IPS-11a (cell line): ENCODE data around the gene PHLPP1.

Source experiments
- H3K4me3 ChIP-seq: one replicate; pipeline ENCODE4 v1.5.1; 2013; ENCODE audit warnings: low read depth, low read length, control low read depth

PHLPP1 gene

DNA sequence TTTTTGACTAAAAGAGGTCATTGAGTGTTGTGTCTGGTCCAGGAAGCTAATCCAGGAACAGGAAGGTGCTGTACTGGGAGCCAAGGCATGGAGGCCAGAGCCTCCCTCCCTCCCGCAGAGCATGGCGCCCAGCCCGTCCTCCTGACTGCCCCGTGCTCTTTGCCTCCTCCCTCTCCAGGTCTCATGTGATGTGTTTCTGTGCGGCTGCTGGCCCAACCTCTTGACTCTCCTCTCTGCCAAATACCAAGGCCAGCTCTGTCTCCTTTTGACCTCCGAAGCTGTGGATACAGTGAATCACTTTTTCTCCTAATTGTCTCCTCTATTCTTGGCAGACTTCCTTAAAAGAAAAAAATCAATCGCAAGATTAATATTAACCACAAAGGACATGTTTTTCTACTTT, 284.1 kb downstream of the PHLPP1 start:
- H3K4me3 ChIP-seq = no peak overlapping the region

DNA sequence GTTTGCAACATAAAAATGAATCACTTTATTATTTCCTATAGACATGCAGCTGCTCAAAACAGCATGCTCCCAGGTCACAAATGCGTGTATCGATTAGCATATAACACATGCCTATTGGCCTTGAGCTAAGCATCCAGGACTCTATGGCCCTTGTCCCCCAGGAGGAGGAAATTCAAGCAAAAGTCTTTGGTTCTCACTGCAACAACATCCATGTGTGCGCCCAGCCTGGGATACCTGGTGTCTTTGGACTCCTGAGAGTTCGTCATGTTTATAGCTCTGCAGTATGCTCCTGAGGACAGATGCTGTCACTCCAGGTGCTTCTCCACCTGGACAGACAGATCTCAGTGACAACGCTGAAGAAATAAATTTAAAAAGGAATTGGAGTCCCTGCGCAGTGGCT, 284.6 kb downstream of the PHLPP1 start:
- H3K4me3 ChIP-seq = no peak overlapping the region

- H3K4me3 ChIP-seq = no peak overlapping the region
Observed at GRCh38 chr18:63000839-63001238, 285.5 kb downstream of the PHLPP1 start.

DNA sequence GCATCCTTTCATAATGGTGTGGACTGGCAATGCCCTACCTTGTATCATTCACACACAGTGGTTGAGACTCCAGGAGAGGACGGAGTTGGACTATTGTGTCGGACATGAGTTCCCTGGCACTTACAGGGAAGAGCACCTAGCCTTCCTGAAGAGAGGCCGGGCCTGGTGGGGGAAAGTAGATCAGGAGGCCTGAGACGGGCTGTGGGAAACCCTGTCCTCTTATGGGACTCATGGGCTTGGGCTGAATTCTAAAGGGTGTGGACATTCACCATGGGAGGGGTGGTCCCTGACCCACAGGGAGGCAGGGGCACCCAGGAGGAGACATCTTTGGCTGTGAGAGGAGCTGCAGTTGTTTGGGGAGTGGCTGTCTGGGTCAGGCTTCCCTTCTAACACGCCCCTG, 286.5 kb downstream of the PHLPP1 start:
- H3K4me3 ChIP-seq = no peak overlapping the region

DNA sequence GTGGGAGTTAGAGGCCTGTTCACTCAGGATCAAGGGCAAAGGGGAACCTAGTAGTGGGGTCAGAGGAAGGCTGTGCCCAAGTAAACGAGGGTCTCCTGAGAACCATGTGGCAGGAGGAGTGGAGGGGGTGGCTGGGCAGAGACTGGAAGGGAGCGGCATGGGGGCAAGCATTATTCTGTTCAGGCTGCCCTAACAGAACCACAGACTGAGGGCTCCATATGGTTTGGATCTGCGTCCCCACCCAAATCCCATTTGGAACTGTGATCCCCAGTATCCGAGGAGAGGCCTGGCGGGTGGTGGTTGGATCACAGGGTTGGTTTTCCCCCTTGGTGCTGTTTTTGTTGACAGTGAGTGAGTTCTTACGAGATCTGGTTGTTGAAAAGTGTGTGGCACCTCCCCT, 287.0 kb downstream of the PHLPP1 start:
- H3K4me3 ChIP-seq = no peak overlapping the region

GRCh38 chr18:63002803-63003445, 287.6 kb downstream of the PHLPP1 start:
- no peak overlapping the region for H3K4me3 ChIP-seq

GRCh38 chr18:63003899-63004298, 288.6 kb downstream of the PHLPP1 start:
- H3K4me3 ChIP-seq = no peak overlapping the region

DNA sequence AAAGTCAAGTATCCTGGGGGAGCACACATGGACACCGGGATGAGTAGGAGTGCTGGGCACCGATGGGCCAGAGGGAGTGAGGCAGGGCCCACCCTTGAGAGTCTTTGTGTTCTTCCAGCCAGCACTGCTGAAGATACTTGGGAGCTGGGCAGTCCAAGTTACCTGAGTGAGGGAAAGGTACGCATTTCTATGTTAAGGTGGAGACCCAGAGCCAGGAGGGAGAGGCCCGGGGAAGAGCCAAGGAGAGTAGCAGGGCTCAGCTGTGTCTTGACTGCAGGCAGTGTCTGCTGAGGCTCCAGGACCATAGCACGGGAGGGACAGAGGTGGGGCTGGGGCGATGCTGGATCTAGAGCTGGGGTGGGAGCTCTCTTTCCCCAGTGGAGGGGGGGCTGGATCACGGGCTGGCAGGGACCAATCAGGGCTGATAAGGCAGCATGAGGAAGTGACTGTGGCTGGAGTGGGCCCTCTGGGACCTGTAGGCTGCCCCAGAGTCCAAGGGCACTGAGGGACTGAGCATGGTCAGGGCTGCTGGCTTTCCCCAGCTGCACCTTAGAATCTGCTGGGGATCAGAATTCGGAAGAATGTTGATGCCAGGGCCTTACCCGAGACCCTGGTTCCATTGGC, 289.2 kb downstream of the PHLPP1 start:
- no peak overlapping the region for H3K4me3 ChIP-seq

DNA sequence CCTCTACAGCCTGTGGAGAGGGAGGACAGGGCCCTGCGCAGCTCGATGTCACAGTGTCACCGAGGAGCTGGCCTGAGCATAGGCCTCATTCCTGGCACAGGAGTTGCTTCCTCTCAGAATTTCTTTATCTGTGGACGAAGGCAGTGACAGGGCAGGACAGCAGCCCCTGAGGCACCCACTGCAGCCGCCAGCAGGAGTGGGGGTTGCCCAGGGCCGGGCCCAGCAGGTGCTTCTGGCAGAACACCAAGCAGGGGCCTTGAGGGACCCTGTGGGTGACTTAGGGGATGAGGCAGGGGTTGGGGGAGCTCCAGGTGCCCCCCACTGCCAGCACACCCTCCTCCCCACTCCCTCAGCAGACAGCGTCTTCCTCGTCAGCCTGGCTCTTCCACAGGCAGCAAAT, 290.0 kb downstream of the PHLPP1 start:
- no peak overlapping the region for H3K4me3 ChIP-seq

- no peak overlapping the region for H3K4me3 ChIP-seq
Observed at GRCh38 chr18:63007231-63007630, 291.9 kb downstream of the PHLPP1 start.

- H3K4me3 ChIP-seq = no peak overlapping the region
Observed at GRCh38 chr18:63016270-63016669, 300.9 kb downstream of the PHLPP1 start.

DNA sequence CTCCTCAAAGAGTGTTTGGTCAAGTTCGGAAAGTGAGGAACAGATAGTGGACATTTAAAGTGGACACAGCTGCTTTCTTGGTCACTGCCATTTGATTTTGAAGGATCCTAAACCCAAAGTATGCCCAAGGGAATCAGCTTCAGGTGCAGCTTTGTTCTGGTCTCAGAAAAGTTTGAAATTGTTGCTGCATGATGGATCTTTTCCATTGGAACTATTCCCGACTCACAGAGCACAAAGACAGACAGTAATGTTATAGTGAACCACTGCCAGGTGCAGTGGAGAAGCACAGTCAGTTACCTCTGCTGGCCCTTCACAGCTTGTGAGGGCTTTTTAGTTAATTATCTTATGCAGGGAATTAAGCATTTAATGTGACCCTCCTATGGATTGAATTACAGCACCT, 301.7 kb downstream of the PHLPP1 start:
- no peak overlapping the region for H3K4me3 ChIP-seq

- H3K4me3 ChIP-seq = no peak overlapping the region
Observed at GRCh38 chr18:63017977-63018376, 302.6 kb downstream of the PHLPP1 start.

GRCh38 chr18:63022429-63023022, 307.2 kb downstream of the PHLPP1 start:
- no peak overlapping the region for H3K4me3 ChIP-seq

- H3K4me3 ChIP-seq = no peak overlapping the region
Observed at GRCh38 chr18:63025251-63026090, 310.1 kb downstream of the PHLPP1 start.

DNA sequence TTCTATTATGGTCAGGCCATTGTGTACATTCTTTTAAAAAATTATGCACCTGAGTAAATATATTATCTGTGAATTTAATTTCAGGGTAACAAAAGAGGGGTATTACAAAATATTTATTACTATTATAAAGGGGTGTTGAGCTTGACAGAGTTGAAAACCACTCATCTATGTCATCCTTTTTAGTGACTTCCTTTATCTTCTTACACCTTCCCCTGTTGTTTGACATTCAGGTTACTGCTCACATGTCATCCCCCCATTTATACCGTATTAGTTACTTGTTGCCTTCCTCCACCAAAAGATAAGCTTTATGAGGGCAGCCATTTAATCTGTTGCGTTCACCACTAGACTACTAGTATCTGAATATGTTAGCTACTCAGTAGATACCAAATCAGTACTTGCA, 313.0 kb downstream of the PHLPP1 start:
- no peak overlapping the region for H3K4me3 ChIP-seq
